ENCODE data around the gene TSC22D4. TPM values are rescaled to one million over a fixed set of nuclear protein-coding genes. Genes with fewer than 3 reads are reported as not detected.

The TSC22D4 gene
- total RNA-seq, 3 donors from 2014 or later: 45.1 to 65.2 (median 64.8) TPM

GRCh38 chr7:100496509-100496908, 17.5 kb upstream of the TSC22D4 start:
- Histone ChIP-seq H3K9me3 (no peaks in the 10 kb centered on the region), H3K36me3 (ENCODE audit: low read depth) (no peaks in the 10 kb centered on the region), H3K4me3 (no peak overlapping the region), H3K4me1 (ENCODE audit: low read depth) (peaks cover 5% of the 10 kb centered on the region)
- ATAC-seq: no peak
- TF ChIP-seq CTCF (IDR thresholded peaks at IDR 0.05): no peak
- intact Hi-C loops (cut with DNase I, micrococcal nuclease): no loop called here
- no peak for DNase-seq

- peak; percentile 75 for ATAC-seq
- Histone ChIP-seq H3K36me3 (ENCODE audit: low read depth) (no peaks in the 10 kb centered on the region), H3K4me1 (ENCODE audit: low read depth) (peaks cover 5% of the 10 kb centered on the region), H3K9me3 (no peaks in the 10 kb centered on the region), H3K4me3 (no peak overlapping the region)
- no peak for TF ChIP-seq CTCF (IDR thresholded peaks at IDR 0.05)
- peak in 2 of 3 donors; percentile 71 to 72 for DNase-seq
- intact Hi-C loops (cut with DNase I, micrococcal nuclease): no loop called here
Measured at GRCh38 chr7:100493476-100494264, 14.7 kb upstream of the TSC22D4 start.

GRCh38 chr7:100492738-100493475, 13.9 kb upstream of the TSC22D4 start:
- Histone ChIP-seq H3K9me3 (no peaks in the 10 kb centered on the region), H3K4me1 (ENCODE audit: low read depth) (peaks cover 5% of the 10 kb centered on the region), H3K4me3 (no peak overlapping the region), H3K36me3 (ENCODE audit: low read depth) (no peaks in the 10 kb centered on the region)
- TF ChIP-seq CTCF (IDR thresholded peaks at IDR 0.05): no peak
- ATAC-seq (no peak), DNase-seq (peak in 1 of 3 donors; percentile 24)
- intact Hi-C loops (cut with DNase I, micrococcal nuclease): no loop called here

- Histone ChIP-seq H3K4me3 (no peak overlapping the region), H3K9me3 (no peaks in the 10 kb centered on the region), H3K4me1 (ENCODE audit: low read depth) (peaks cover 5% of the 10 kb centered on the region), H3K36me3 (ENCODE audit: low read depth) (no peaks in the 10 kb centered on the region)
- TF ChIP-seq CTCF (IDR thresholded peaks at IDR 0.05): no peak
- no peak for DNase-seq
- ATAC-seq: no peak
- intact Hi-C loops (cut with DNase I, micrococcal nuclease): no loop called here
Measured at GRCh38 chr7:100491192-100491578, 12.2 kb upstream of the TSC22D4 start.

- intact Hi-C loops (cut with DNase I, micrococcal nuclease): no loop called here
- peak; percentile 24 for ATAC-seq
- DNase-seq: peak in 2 of 3 donors; percentile 28 to 46
- Histone ChIP-seq H3K4me1 (ENCODE audit: low read depth) (peaks cover 5% of the 10 kb centered on the region), H3K9me3 (no peaks in the 10 kb centered on the region), H3K36me3 (ENCODE audit: low read depth) (no peaks in the 10 kb centered on the region), H3K4me3 (no peak overlapping the region)
- no peak for TF ChIP-seq CTCF (IDR thresholded peaks at IDR 0.05)
Measured at GRCh38 chr7:100490483-100491191, 11.6 kb upstream of the TSC22D4 start.
